Measurements from ENCODE around the gene DMD.

DMD gene

DNA sequence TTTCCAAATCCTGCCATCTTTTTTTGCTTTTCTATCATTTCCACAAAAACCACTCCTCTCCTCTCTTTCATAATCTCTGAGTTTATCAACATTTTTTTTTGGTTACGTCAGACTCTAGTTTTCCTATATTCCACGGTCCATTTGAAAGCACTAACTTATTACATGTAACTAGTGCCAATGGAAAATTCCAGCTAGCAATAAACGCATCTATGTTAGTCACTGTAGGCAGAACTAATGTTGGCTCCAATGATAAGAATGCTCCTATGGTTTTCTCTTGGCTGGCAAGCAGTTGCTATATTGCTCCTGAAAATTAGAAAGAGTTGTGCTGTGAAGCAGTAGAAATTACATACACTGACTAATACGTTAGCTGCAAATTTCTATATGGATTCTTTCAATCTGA is 1504.9 kb downstream of the DMD start:
- no peak for DNase-seq (ENCODE audit: low read depth)

GRCh38 chrX:31705816-31706215 is 1505.5 kb downstream of the DMD start:
- DNase-seq (ENCODE audit: low read depth) = no peak

- DNase-seq (ENCODE audit: low read depth) = no peak
Observed at GRCh38 chrX:31704938-31705337, 1506.4 kb downstream of the DMD start.

DNA sequence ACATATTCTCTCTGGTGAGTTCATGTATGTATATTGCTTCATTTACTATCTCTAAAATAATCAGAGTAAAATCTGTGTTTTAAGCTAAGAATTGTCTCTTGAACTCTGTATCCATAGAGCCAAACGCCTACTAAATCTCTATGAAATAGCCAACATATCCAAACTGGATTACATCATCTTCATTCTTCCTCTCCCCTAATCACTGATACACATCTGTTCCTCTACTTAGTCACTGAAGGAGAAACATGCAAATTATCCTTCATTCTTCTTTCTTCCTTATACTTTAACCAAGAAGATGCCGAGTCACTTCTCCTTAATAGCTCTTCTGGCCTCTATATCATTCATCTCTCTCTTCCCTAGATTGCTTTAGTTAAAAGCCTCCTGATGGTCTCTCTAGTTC is 1509.1 kb downstream of the DMD start:
- DNase-seq (ENCODE audit: low read depth) = no peak

DNA sequence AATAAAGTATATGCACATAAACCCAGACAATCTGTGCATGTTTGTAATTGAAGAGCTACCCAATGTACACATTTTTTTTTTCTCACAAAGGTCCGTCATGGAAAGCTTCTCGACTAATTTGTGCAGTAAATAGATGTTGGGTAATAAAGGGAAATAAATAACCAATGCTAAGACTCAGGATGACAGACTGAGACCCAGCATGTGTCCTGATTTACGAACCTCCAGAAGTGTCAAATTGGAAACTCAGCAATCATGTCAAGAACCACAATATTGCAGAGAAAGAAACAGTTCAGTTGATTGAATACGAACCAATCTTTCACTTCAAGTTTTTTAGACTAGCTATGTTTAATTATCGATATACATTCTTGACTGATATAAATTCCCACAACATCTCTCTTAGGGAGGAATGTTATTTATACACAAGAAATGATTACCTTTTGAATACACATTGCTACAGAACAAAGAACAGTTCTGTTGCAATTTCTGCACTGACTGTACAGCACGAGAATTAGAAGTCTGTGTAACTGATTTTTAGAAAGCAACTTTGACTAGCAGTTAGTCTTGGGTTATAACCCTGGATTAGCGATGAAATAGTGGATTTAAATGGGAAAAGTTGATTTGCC is 1513.9 kb downstream of the DMD start:
- DNase-seq (ENCODE audit: low read depth) = no peak

DNA sequence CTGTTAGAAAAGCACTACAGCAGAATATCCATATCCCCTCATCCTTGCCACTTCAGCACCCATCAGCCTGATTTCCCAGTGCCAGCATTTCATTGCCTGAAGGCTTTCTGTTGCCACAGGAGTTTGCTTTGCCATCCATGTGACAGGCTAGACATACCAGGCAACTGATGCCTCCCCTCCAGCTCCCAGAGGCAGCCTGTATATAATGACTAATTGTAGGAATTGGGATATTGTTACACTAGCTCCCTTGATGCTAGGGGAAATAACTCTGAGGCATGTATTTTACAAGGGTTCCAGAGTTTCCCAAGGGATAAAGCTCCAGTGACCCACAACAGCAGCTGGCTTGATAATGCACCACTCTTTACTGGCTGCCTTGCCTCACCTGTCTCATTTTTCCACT is 1531.5 kb downstream of the DMD start:
- no peak for DNase-seq (ENCODE audit: low read depth)

- no peak for DNase-seq (ENCODE audit: low read depth)
Observed at GRCh38 chrX:31670245-31670644, 1541.1 kb downstream of the DMD start.

DNA sequence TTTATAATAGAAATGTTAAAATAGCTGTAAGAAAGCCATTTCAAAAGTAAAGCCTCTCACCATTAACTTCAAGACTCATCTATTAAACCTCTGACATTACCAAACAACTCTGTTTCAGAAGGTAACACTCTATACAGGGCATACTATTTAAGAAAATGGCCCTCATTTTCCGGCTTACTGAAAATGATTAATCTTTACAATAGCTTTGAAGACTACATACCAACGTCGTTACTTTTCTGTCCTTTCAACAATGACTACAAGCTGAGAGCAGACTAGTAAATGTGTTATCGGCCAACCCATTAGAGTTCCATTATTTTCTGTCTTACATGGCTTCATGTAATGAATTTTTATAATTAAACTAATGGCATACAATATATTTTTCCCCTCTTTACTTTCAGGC is 1545.9 kb downstream of the DMD start:
- no peak for DNase-seq (ENCODE audit: low read depth)

- no peak for DNase-seq (ENCODE audit: low read depth)
Observed at GRCh38 chrX:31663172-31663571, 1548.2 kb downstream of the DMD start.

DNA sequence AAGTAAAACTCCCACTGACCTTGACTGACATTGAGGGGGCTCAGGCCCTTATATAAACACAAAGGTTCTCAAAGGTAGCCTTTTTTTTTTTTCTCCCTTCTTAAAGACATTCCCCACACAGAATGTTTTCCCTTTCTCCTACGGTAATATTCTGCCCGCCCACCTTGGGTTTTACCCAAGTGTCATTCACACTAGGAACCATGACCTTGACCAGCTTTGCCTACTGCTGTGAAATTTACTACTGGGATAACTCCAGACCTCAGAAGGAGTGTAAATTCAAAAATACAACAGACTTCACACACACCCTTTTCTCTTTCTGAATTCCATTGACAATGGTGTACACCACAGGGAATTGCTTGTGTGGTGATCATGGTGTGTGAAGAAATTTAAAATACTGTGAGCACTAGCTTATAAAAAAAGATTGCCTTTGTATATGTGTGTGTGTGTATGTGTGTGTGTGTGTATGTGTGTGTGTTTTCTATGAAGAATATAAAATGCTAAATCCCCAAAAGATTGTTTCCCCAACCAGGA is 1550.0 kb downstream of the DMD start:
- no peak for DNase-seq (ENCODE audit: low read depth)

GRCh38 chrX:31658360-31658759 is 1553.0 kb downstream of the DMD start:
- no peak for DNase-seq (ENCODE audit: low read depth)

- DNase-seq (ENCODE audit: low read depth) = no peak
Observed at GRCh38 chrX:31656013-31656412, 1555.3 kb downstream of the DMD start.

GRCh38 chrX:31653422-31653821 is 1557.9 kb downstream of the DMD start:
- no peak for DNase-seq (ENCODE audit: low read depth)

DNA sequence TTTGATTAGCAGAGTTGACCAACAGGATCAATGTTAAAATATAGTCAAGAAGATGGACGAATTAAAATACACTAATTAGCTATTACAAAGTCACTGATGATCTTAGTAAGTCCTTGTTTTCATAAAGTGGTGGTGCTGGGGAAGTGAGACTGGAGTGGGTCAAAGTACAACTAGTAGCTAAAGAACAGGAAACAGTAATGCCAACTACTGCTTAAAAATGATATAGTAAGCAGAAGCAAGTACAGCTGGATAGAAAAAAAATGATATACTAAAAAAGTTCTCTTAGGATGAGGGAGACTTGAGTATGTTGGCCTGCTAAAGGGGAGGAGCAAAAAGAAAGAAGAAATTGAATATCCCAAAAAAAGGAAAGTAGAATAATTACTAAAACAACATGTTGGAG is 1558.7 kb downstream of the DMD start:
- no peak for DNase-seq (ENCODE audit: low read depth)

DNA sequence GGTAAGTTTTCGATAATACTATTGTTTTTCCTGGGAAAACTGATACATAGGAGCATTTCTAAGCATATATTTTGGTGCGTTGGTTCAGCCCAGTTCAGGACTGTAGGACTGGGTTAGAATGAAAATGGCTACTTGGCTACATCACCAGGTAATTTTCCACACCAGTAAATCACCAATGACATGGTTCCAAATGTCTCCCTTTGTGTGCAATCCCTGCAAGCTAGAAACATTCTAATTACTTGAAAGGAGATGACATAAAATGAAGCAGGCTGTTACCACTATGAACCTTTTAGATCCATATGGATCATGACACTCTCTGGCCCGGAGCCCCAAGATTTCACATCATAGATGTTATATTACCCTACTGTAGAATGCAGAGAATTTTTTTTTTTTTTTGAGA is 1562.1 kb downstream of the DMD start:
- DNase-seq (ENCODE audit: low read depth) = no peak

- DNase-seq (ENCODE audit: low read depth) = no peak
Observed at GRCh38 chrX:31633349-31633748, 1578.0 kb downstream of the DMD start.

DNA sequence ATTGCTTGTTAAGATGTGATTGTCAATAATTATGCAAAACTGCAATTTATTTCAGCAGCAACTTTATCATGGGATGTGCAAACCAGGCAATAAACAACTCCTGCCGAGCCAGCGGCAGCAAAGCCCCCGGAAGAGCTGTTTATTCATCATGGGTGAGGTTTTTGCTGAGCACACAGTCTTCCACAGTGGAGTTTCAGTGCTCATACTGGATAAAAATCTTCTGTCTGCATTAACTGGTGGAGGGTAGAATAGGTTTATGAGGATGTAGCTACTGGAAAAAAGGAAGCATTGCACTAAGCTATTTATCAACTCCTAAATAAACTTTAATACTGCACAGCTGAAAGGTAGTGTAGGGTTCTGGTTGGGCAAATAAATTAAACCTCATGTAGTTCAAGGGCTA is 1582.2 kb downstream of the DMD start:
- no peak for DNase-seq (ENCODE audit: low read depth)

DNA sequence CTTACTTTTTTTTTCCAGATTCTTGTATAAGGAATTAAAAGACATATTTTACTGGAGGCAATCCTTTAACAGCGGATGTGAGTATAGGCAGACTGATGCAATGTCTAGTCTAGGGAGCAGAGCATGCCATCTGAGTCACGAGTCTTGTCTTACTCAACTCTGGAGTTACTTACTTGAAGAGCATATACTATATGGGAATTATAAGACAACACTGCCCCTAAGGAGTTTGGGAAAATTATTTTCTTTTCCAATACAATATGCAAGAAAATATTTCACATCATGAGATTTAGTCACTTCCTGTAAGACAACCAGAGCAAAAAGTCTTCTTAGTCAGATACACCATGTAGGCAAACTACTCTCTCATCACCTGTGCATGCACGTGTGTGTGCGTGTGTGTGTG is 1602.2 kb downstream of the DMD start:
- DNase-seq (ENCODE audit: low read depth) = peak; percentile 77

- no peak for DNase-seq (ENCODE audit: low read depth)
Observed at GRCh38 chrX:31608638-31609037, 1602.7 kb downstream of the DMD start.

GRCh38 chrX:31606771-31607170 is 1604.6 kb downstream of the DMD start:
- no peak for DNase-seq (ENCODE audit: low read depth)

GRCh38 chrX:31604629-31605221 is 1606.6 kb downstream of the DMD start:
- DNase-seq (ENCODE audit: low read depth) = no peak

- no peak for DNase-seq (ENCODE audit: low read depth)
Observed at GRCh38 chrX:31603411-31604120, 1607.8 kb downstream of the DMD start.

GRCh38 chrX:31600823-31601222 is 1610.5 kb downstream of the DMD start:
- DNase-seq (ENCODE audit: low read depth) = no peak

All from non-pigmented ciliary epithelial cell (primary cell).